ENCODE data around the gene EVI2A. TPM values are rescaled to one million over a fixed set of nuclear protein-coding genes. Genes with fewer than 3 reads are reported as not detected.
"Not testable (repeated sequence)": the region's sequence is repeated elsewhere in the genome, so short reads cannot be mapped to it uniquely, and the experiment has no call there.

The EVI2A gene
- polyA plus RNA-seq, 4 donors = 1.3 to 9.5 (median 6.0) TPM

DNA sequence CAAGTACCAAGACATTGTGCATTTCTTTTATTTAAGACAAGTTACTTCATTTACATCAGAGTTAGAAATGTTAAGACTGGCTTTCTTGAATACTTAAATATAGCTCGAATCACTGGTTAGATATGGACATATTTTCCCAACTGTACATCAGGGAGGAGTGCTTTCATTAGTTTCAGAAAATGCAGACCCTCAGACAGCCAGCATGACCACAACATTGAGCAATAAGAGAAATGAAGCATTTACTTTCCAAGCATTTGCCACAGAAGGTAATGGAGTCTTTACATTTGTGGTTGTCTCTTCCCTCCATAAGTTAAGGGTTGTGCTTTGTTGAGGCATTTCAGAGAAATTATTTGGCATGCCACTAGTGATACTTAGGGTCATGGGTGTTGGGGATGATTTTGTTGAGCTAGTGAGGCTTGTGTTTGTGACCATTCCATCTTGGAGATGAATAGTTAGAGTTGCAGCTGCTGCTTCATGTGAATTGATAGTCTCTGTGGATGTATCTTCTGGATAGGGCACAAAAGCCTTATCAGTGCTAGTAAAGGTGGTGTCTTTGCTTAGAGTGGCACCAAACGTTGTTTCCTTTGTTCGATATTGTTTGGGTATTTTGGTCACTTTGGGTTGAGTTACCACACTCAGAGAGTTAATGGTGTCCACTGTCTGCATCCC, 26.5 kb downstream of the EVI2A start:
- WGBS, 3 donors = 83 to 86% (median 85%) methylated on average over 3 of the region's 3 CpGs
- Histone ChIP-seq H3K9me3 (ENCODE audit: control insufficient read depth in 2 of 2, insufficient read depth in 1 of 2, low read depth in 1 of 2, low read length in 1 of 2) (no peaks in the 10 kb centered on the region), H3K27me3 (ENCODE audit: control insufficient read depth in 3 of 3, insufficient read depth in 3 of 3, low read length in 3 of 3) (no peaks in the 10 kb centered on the region), H3K4me1 (ENCODE audit: control insufficient read depth in 3 of 3, insufficient read depth in 2 of 3, low read depth in 1 of 3, low read length in 2 of 3) (no peaks in the 10 kb centered on the region), H3K4me3 (ENCODE audit: low read depth in 1 of 3, low read length in 3 of 3) (no peak overlapping the region), H3K36me3 (ENCODE audit: control insufficient read depth in 3 of 3, insufficient read depth in 2 of 3, low read depth in 1 of 3, low read length in 3 of 3) (peaks cover 0 to 3% (median 1%) of the 10 kb centered on the region in 3 donors), H3K27ac (ENCODE audit: low read depth in 1 of 3, low read length in 2 of 3) (no peak overlapping the region)
- no peak for FAIRE-seq
- DNase-seq = no peak

DNA sequence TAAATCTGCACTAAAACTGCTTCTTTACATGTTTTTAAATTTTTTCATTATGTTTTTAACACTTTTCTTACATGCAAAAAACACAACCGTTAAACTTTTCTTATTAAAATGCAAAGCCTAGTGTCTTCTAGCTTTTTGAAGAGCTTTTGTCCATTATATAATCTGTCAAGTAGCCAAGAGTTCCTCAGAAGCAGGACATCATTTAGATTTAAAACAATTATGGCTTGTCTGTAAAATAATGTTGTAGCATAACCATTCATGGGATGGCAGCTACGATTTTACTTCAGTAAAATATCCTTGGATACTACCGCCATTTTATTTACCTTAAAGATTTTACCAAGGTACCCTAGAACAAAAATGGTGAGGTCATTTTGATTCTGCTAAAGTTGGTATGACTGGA, 27.2 kb downstream of the EVI2A start:
- H3K4me3 ChIP-seq (ENCODE audit: low read depth in 1 of 3, low read length in 3 of 3) = no peak overlapping the region
- H3K9me3 ChIP-seq (ENCODE audit: control insufficient read depth in 2 of 2, insufficient read depth in 1 of 2, low read depth in 1 of 2, low read length in 1 of 2) = no peaks in the 10 kb centered on the region
- H3K27ac ChIP-seq (ENCODE audit: low read depth in 1 of 3, low read length in 2 of 3) = no peak overlapping the region
- FAIRE-seq (no peak), DNase-seq (no peak)
- H3K27me3 ChIP-seq (ENCODE audit: control insufficient read depth in 3 of 3, insufficient read depth in 3 of 3, low read length in 3 of 3) = no peaks in the 10 kb centered on the region
- WGBS, 3 donors = 94 to 98% (median 96%) methylated on average over 3 of the region's 3 CpGs
- H3K36me3 ChIP-seq (ENCODE audit: control insufficient read depth in 3 of 3, insufficient read depth in 2 of 3, low read depth in 1 of 3, low read length in 3 of 3) = peaks cover 0 to 3% (median 1%) of the 10 kb centered on the region in 3 donors
- H3K4me1 ChIP-seq (ENCODE audit: control insufficient read depth in 3 of 3, insufficient read depth in 2 of 3, low read depth in 1 of 3, low read length in 2 of 3) = no peaks in the 10 kb centered on the region

GRCh38 chr17:31293581-31293980, 27.8 kb downstream of the EVI2A start:
- FAIRE-seq = no peak
- Histone ChIP-seq H3K9me3 (ENCODE audit: control insufficient read depth in 2 of 2, insufficient read depth in 1 of 2, low read depth in 1 of 2, low read length in 1 of 2) (no peaks in the 10 kb centered on the region), H3K36me3 (ENCODE audit: control insufficient read depth in 3 of 3, insufficient read depth in 2 of 3, low read depth in 1 of 3, low read length in 3 of 3) (peaks cover 0 to 3% (median 1%) of the 10 kb centered on the region in 3 donors), H3K4me3 (ENCODE audit: low read depth in 1 of 3, low read length in 3 of 3) (no peak overlapping the region), H3K27ac (ENCODE audit: low read depth in 1 of 3, low read length in 2 of 3) (no peak overlapping the region), H3K4me1 (ENCODE audit: control insufficient read depth in 3 of 3, insufficient read depth in 2 of 3, low read depth in 1 of 3, low read length in 2 of 3) (no peaks in the 10 kb centered on the region), H3K27me3 (ENCODE audit: control insufficient read depth in 3 of 3, insufficient read depth in 3 of 3, low read length in 3 of 3) (no peaks in the 10 kb centered on the region)
- 93 to 98% (median 95%) methylated on average over 2 of the region's 2 CpGs for WGBS, 3 donors
- no peak for DNase-seq

DNA sequence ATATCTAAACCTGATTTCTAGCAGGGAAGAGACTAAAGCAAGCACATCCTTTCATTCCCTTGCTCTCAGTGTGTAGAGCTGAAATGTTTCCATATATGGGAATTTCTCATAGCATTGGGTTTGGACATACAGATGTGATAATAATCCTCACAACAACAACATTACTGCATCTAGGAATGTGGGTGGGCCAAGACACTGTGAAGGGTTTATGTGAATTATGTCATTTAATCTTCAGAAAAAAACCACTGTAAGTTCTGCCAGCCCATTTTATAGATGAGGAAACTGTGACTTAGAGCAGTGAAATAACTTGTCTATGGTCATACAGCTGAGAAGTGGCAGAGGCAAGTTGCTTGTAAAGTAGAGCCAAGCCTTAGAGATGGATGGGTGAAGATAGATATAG, 29.6 kb downstream of the EVI2A start:
- Histone ChIP-seq H3K9me3 (ENCODE audit: control insufficient read depth in 2 of 2, insufficient read depth in 1 of 2, low read depth in 1 of 2, low read length in 1 of 2) (no peaks in the 10 kb centered on the region), H3K36me3 (ENCODE audit: control insufficient read depth in 3 of 3, insufficient read depth in 2 of 3, low read depth in 1 of 3, low read length in 3 of 3) (peaks cover 1 to 3% (median 2%) of the 10 kb centered on the region in 3 donors), H3K4me1 (ENCODE audit: control insufficient read depth in 3 of 3, insufficient read depth in 2 of 3, low read depth in 1 of 3, low read length in 2 of 3) (no peaks in the 10 kb centered on the region), H3K4me3 (ENCODE audit: low read depth in 1 of 3, low read length in 3 of 3) (no peak overlapping the region), H3K27me3 (ENCODE audit: control insufficient read depth in 3 of 3, insufficient read depth in 3 of 3, low read length in 3 of 3) (no peaks in the 10 kb centered on the region), H3K27ac (ENCODE audit: low read depth in 1 of 3, low read length in 2 of 3) (no peak overlapping the region)
- FAIRE-seq (no peak), DNase-seq (no peak)

DNA sequence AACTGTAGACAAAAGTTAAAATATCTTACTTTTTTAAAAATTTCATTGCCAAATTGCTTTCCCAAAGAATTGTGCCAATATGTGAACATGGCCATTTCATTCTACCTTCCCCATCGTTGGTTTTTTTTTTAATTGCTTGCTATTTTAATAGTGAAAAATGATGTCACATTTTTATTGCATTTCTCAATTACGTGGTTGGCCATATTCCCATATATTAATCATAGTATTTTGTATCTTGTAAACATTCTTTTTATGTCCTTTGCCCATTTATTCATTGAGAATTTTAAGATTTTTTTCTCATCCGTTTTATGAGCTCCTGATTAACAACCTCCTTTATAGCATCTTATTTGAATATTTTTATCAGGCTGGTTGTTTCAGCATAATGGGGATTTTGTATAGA, 31.6 kb downstream of the EVI2A start:
- WGBS, 3 donors = 52 to 68% (median 58%) methylated on average over 3 of the region's 3 CpGs
- FAIRE-seq = peak; percentile 23

GRCh38 chr17:31287932-31288331, 33.5 kb downstream of the EVI2A start:
- H3K36me3 ChIP-seq (ENCODE audit: control insufficient read depth in 3 of 3, insufficient read depth in 2 of 3, low read depth in 1 of 3, low read length in 3 of 3) = peaks cover 1 to 23% (median 2%) of the 10 kb centered on the region in 3 donors
- WGBS, 3 donors = 40% methylated on average over 1 of the region's 1 CpG; no CpG with 5 or more reads in 2 of the 3 donors
- DNase-seq; H3K4me1 ChIP-seq (ENCODE audit: control insufficient read depth in 3 of 3, insufficient read depth in 2 of 3, low read depth in 1 of 3, low read length in 2 of 3); H3K9me3 ChIP-seq (ENCODE audit: control insufficient read depth in 2 of 2, insufficient read depth in 1 of 2, low read depth in 1 of 2, low read length in 1 of 2); H3K27ac ChIP-seq (ENCODE audit: low read depth in 1 of 3, low read length in 2 of 3); H3K4me3 ChIP-seq (ENCODE audit: low read depth in 1 of 3, low read length in 3 of 3); H3K27me3 ChIP-seq (ENCODE audit: control insufficient read depth in 3 of 3, insufficient read depth in 3 of 3, low read length in 3 of 3); FAIRE-seq: not testable (repeated sequence)

More for the DNA sequence above, 31.6 kb downstream of the EVI2A start:
- H3K36me3 ChIP-seq (ENCODE audit: control insufficient read depth in 3 of 3, insufficient read depth in 2 of 3, low read depth in 1 of 3, low read length in 3 of 3) = peaks cover 1 to 11% (median 2%) of the 10 kb centered on the region in 3 donors
- no peak overlapping the region for H3K27ac ChIP-seq (ENCODE audit: low read depth in 1 of 3, low read length in 2 of 3)
- H3K4me1 ChIP-seq (ENCODE audit: control insufficient read depth in 3 of 3, insufficient read depth in 2 of 3, low read depth in 1 of 3, low read length in 2 of 3) = no peaks in the 10 kb centered on the region
- no peak overlapping the region for H3K4me3 ChIP-seq (ENCODE audit: low read depth in 1 of 3, low read length in 3 of 3)
- no peaks in the 10 kb centered on the region for H3K27me3 ChIP-seq (ENCODE audit: control insufficient read depth in 3 of 3, insufficient read depth in 3 of 3, low read length in 3 of 3)
- no peaks in the 10 kb centered on the region for H3K9me3 ChIP-seq (ENCODE audit: control insufficient read depth in 2 of 2, insufficient read depth in 1 of 2, low read depth in 1 of 2, low read length in 1 of 2)
- no peak for DNase-seq

DNA sequence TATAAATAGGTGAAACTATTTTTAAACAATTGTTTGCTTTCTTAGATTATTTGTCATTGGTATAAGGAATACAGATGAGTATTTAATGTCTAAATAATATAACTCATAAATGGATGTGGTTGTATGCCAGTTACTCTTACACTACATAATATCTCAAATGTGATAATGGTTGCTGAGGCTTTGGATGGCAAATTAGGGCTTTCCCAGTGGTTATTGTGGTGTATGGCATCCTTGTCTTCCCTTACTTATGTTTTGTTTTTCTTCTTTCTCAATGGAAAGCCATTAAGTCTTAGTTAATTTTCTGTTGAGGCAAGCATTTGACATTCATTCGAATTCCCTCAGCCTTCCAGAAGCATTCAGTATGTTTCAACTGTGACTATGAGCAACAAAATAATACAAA, 34.8 kb downstream of the EVI2A start:
- Histone ChIP-seq H3K36me3 (ENCODE audit: control insufficient read depth in 3 of 3, insufficient read depth in 2 of 3, low read depth in 1 of 3, low read length in 3 of 3) (peaks cover 0 to 31% (median 2%) of the 10 kb centered on the region in 3 donors), H3K4me3 (ENCODE audit: low read depth in 1 of 3, low read length in 3 of 3) (no peak overlapping the region), H3K27ac (ENCODE audit: low read depth in 1 of 3, low read length in 2 of 3) (no peak overlapping the region), H3K9me3 (ENCODE audit: control insufficient read depth in 2 of 2, insufficient read depth in 1 of 2, low read depth in 1 of 2, low read length in 1 of 2) (no peaks in the 10 kb centered on the region), H3K4me1 (ENCODE audit: control insufficient read depth in 3 of 3, insufficient read depth in 2 of 3, low read depth in 1 of 3, low read length in 2 of 3) (no peaks in the 10 kb centered on the region), H3K27me3 (ENCODE audit: control insufficient read depth in 3 of 3, insufficient read depth in 3 of 3, low read length in 3 of 3) (no peaks in the 10 kb centered on the region)
- no peak for FAIRE-seq
- 91 to 97% (median 96%) methylated on average over 1 of the region's 1 CpG for WGBS, 3 donors
- DNase-seq = no peak

GRCh38 chr17:31283841-31284240, 37.6 kb downstream of the EVI2A start:
- FAIRE-seq (no peak), DNase-seq (no peak)
- Histone ChIP-seq H3K4me1 (ENCODE audit: control insufficient read depth in 3 of 3, insufficient read depth in 2 of 3, low read depth in 1 of 3, low read length in 2 of 3) (no peaks in the 10 kb centered on the region), H3K27me3 (ENCODE audit: control insufficient read depth in 3 of 3, insufficient read depth in 3 of 3, low read length in 3 of 3) (no peaks in the 10 kb centered on the region), H3K27ac (ENCODE audit: low read depth in 1 of 3, low read length in 2 of 3) (no peak overlapping the region), H3K9me3 (ENCODE audit: control insufficient read depth in 2 of 2, insufficient read depth in 1 of 2, low read depth in 1 of 2, low read length in 1 of 2) (no peaks in the 10 kb centered on the region), H3K36me3 (ENCODE audit: control insufficient read depth in 3 of 3, insufficient read depth in 2 of 3, low read depth in 1 of 3, low read length in 3 of 3) (peaks cover 2 to 38% (median 2%) of the 10 kb centered on the region in 3 donors), H3K4me3 (ENCODE audit: low read depth in 1 of 3, low read length in 3 of 3) (no peak overlapping the region)

- Histone ChIP-seq H3K36me3 (ENCODE audit: control insufficient read depth in 3 of 3, insufficient read depth in 2 of 3, low read depth in 1 of 3, low read length in 3 of 3) (peaks cover 0 to 38% (median 7%) of the 10 kb centered on the region in 3 donors), H3K27ac (ENCODE audit: low read depth in 1 of 3, low read length in 2 of 3) (no peak overlapping the region), H3K4me3 (ENCODE audit: low read depth in 1 of 3, low read length in 3 of 3) (no peak overlapping the region), H3K4me1 (ENCODE audit: control insufficient read depth in 3 of 3, insufficient read depth in 2 of 3, low read depth in 1 of 3, low read length in 2 of 3) (no peaks in the 10 kb centered on the region), H3K9me3 (ENCODE audit: control insufficient read depth in 2 of 2, insufficient read depth in 1 of 2, low read depth in 1 of 2, low read length in 1 of 2) (no peaks in the 10 kb centered on the region), H3K27me3 (ENCODE audit: control insufficient read depth in 3 of 3, insufficient read depth in 3 of 3, low read length in 3 of 3) (no peaks in the 10 kb centered on the region)
- DNase-seq (no peak), FAIRE-seq (no peak)
- WGBS, 3 donors = 95 to 98% (median 96%) methylated on average over 2 of the region's 2 CpGs
These were observed 40.4 kb downstream of the EVI2A start for GRCh38 chr17:31281061-31281460.

Measured in small intestine (tissue), 7 donors.